Esophagus muscularis mucosa (tissue), 4 donors: ENCODE results near the gene CEP95.

ENCODE experiments used
- EP300 ChIP-seq: sonication (generic); formaldehyde crosslinking; IDR thresholded peaks from one replicate; pipeline ENCODE4 v1.6.1; 2017; ENCODE audit warnings: antibody characterized with exemption
- POLR2AphosphoS5 ChIP-seq, 2 donors: sonication (generic); formaldehyde crosslinking; IDR thresholded peaks; one replicate each; pipeline ENCODE4 v1.6.1; 2017; ENCODE audit warnings: antibody characterized with exemption in 2 of 2
- TF ChIP-seq, protein P1 (sequence below), 3 experiments: fragments of 200-600 bp in 2 of 3; fragments of 450-650 bp in 1 of 3; sonication (generic) in 2 of 3; IDR thresholded peaks; one replicate each; pipeline ENCODE4 v1.5.1; 2017 to 2019; ENCODE audit warnings: antibody characterized with exemption in 3 of 3, mild to moderate bottlenecking in 2 of 3, moderate library complexity in 1 of 3

DNA sequence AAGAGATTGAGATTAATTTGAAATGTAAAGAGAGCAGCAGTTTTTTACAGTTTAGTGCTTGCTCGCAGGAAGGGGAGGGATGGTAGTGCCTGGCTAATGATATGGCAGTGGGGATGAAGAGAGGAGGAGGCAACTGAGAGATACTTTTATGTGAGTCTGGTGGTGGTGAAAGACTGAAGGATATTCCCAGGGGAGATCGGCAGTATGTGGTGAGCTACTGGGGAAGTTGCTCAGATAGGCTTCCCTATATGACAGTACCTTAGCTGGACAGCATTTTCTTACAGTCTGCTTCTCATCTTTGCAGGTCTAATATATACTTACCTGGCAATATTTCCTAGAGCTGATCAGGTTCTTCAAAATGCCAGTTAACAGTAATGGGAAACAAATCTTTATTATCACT lies 8.6 kb downstream of the CEP95 start:
- no peak for TF ChIP-seq EP300
- TF ChIP-seq POLR2AphosphoS5 (IDR thresholded peaks at IDR 0.05): no peak
- TF ChIP-seq, protein P1, sequence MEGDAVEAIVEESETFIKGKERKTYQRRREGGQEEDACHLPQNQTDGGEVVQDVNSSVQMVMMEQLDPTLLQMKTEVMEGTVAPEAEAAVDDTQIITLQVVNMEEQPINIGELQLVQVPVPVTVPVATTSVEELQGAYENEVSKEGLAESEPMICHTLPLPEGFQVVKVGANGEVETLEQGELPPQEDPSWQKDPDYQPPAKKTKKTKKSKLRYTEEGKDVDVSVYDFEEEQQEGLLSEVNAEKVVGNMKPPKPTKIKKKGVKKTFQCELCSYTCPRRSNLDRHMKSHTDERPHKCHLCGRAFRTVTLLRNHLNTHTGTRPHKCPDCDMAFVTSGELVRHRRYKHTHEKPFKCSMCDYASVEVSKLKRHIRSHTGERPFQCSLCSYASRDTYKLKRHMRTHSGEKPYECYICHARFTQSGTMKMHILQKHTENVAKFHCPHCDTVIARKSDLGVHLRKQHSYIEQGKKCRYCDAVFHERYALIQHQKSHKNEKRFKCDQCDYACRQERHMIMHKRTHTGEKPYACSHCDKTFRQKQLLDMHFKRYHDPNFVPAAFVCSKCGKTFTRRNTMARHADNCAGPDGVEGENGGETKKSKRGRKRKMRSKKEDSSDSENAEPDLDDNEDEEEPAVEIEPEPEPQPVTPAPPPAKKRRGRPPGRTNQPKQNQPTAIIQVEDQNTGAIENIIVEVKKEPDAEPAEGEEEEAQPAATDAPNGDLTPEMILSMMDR (IDR thresholded peaks at IDR 0.05): no peak
